Glomerular visceral epithelial cell (primary cell): ENCODE data around the gene DOP1A.

Experiments used
- DNase-seq: peaks from one replicate; pipeline ENCODE4 v3.0.0-alpha.2; 2016; ENCODE audit errors: extremely low spot score

Gene DOP1A

DNA sequence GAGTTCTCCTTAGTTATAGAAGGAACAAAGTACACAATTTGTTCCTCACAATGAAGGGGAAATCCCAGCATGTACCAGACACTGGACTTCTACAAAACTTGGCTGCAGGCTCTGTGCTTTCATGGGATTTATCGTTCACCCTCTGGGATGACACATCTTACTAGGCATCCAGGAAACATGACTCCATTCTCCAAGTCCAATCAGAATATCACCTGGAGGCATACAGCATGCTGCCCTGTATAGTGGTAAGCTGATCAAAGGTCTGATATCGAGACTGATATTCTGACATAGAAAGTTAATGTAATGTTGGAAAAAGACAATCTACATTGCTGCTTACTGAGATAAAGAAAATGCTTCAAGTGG is 132.4 kb downstream of the DOP1A start:
- peak; percentile 68 for DNase-seq

DNA sequence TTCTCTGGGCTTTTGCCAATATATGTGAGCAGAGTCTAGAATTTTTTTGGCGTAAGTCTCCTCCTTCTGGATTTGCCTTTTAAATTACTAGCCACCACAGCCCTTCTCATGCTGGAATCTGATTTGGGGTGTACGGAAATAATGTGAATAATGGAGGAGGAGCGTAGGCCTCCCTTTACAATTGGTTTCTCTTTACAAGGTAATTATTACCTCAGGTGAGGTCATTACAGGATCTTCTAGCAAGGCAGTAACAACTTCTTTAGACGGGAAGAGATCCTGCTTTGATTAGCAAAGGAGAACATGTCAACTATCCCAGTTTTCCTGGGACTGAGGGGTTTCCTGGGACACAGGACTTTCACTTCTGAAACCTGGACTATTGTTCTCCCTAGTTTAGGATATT is 134.6 kb downstream of the DOP1A start:
- no peak for DNase-seq

DNA sequence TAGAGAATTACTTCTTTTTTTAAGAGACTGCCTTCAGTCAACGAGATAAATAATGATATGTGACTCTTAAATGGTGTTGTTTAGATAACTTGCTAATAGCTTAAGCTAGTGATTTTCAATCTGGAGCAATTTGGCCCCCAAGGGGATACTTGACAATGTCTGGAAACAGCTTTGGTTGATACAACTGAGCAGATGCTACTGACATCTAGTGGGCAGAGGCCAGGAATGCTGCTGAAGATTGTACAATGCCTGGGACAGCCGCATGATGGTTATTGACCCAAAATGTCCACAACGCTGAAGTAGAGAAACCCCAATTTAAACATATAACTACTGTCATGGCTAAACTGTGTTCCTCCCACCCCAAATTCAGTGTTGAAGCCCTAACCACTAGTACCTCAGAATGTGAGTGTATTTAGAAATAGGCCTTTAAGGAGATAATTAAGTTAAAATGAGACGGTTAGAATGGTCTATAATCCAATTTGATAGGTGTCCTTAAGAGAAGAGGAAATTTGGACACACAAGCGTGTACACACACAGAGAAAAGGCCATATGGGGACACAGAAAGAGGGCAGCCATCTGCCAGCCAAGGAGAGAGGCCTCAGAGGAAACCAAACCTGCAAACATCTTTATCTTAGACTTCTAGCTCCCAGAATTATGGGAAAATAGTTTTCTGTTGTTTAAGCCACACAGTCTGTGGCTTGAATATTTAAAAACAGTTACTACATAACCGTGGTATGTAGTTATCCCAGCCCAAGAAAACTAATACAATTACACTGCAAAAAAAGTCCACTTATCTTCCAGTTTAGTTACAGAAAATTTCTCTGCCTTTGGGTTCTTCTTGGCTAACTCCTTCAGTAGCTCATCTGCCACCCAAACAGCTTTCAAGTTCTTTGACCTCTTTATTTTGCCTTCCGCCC is 147.9 kb downstream of the DOP1A start:
- DNase-seq = peak; percentile 73

DNA sequence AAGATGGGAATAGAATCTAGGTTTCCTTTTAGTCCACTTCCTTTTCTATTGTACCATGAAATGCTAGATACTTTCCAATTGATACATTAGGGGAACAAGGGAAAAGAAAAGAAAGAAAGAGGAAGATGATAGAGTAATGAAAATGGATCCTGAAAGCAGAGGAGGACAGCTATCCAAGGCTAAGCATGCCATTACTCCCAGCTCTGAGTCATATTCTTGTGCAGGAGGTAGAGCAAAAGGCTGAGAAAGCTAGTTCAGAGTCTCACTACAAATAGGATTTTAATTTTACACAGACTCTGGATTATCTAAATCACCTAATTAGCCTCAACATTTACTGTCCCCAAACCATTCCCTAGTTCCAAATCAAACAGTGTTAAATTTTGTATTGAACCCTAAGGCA is 149.3 kb downstream of the DOP1A start:
- no peak for DNase-seq
